IMR-90 (cell line): ENCODE results near the gene TMEM52. TPM values are rescaled to one million over a fixed set of nuclear protein-coding genes. Genes with fewer than 3 reads are reported as not detected.

Source experiments
- ATAC-seq: fragments of 200-7000 bp; cut with Tn5 transposase; 2 replicates; pipeline ENCODE4 v1.9.1; 2020; ENCODE audit warnings: low read depth, mild to moderate bottlenecking, moderate library complexity
- BruUV-seq: library from RNA; stranded (reverse); fragments of 400-500 nt; replicated peaks from 2 replicates; lab custom pipeline; 2021; lab: Mats Ljungman, UMichigan
- CTCF ChIA-PET: fragments of 300-600 bp; formaldehyde crosslinking; extraction: SDS; loops from one replicate; lab custom pipeline; 2021; ENCODE audit warnings: antibody characterized with exemption; lab: Yijun Ruan, JAX
- POLR2A ChIA-PET: fragments of 300-600 bp; sonication (Branson Sonifier 250); formaldehyde crosslinking; loops from one replicate; lab custom pipeline; 2022; ENCODE audit warnings: antibody characterized with exemption; ENCODE audit not compliant: unreplicated experiment; lab: Charles Lee
- DNase-seq: peaks from one replicate; pipeline ENCODE4 v3.0.0; 2013
- H2AFZ ChIP-seq: replicated peaks from 2 replicates; pipeline ENCODE3; 2013; ENCODE audit warnings: low read length, mild to moderate bottlenecking; ENCODE audit not compliant: poor library complexity
- H2AK5ac ChIP-seq: 2 replicates; pipeline ENCODE4 v1.6.1; 2013; ENCODE audit warnings: low read depth, low read length, inconsistent platforms
- H2AK9ac ChIP-seq: replicated peaks from 2 replicates; pipeline ENCODE3; 2013; ENCODE audit warnings: mild to moderate bottlenecking, low read depth, low read length, moderate library complexity; ENCODE audit not compliant: poor library complexity
- H2BK120ac ChIP-seq: 2 replicates; pipeline ENCODE4 v1.6.1; 2013; ENCODE audit warnings: low read depth, low read length, inconsistent platforms
- H2BK15ac ChIP-seq: 3 replicates; pipeline ENCODE4 v1.6.1; 2013; ENCODE audit warnings: low read depth, low read length, inconsistent platforms
- H2BK20ac ChIP-seq: 2 replicates; pipeline ENCODE4 v1.6.1; 2013; ENCODE audit warnings: low read depth, mild to moderate bottlenecking, inconsistent platforms, low read length, moderate library complexity
- H2BK5ac ChIP-seq: 2 replicates; pipeline ENCODE4 v1.6.1; 2013; ENCODE audit warnings: mild to moderate bottlenecking, low read depth, low read length, inconsistent platforms; ENCODE audit not compliant: poor library complexity, severe bottlenecking
- H3K14ac ChIP-seq: replicated peaks from 2 replicates; pipeline ENCODE4 v1.6.1; 2013; ENCODE audit warnings: low read depth, low read length, inconsistent platforms
- H3K18ac ChIP-seq: 2 replicates; pipeline ENCODE4 v1.6.1; 2013; ENCODE audit warnings: low read depth, low read length, control low read depth
- H3K23ac ChIP-seq: 2 replicates; pipeline ENCODE4 v1.6.1; 2013; ENCODE audit warnings: low read depth, low read length, inconsistent platforms
- H3K27ac ChIP-seq: 2 replicates; pipeline ENCODE4 v1.5.1; 2013; ENCODE audit warnings: mild to moderate bottlenecking, control low read depth, low read length; ENCODE audit not compliant: insufficient read depth
- H3K27me3 ChIP-seq: 2 replicates; pipeline ENCODE4 v1.6.1; 2013; ENCODE audit warnings: low read length; ENCODE audit not compliant: control insufficient read depth, insufficient read depth
- H3K36me3 ChIP-seq: 2 replicates; pipeline ENCODE4 v1.6.1; 2013; ENCODE audit warnings: low read length, mixed read lengths; ENCODE audit not compliant: control insufficient read depth, insufficient read depth
- H3K4ac ChIP-seq: 2 replicates; pipeline ENCODE4 v1.6.1; 2013; ENCODE audit warnings: low read depth, low read length, inconsistent platforms
- H3K4me1 ChIP-seq: 2 replicates; pipeline ENCODE4 v1.6.1; 2013; ENCODE audit warnings: low read length, mixed read lengths; ENCODE audit not compliant: control insufficient read depth, insufficient read depth
- H3K4me2 ChIP-seq: 2 replicates; pipeline ENCODE4 v1.6.1; 2013; ENCODE audit warnings: low read depth, mild to moderate bottlenecking, control low read depth, low read length, moderate library complexity
- H3K4me3 ChIP-seq: 2 replicates; pipeline ENCODE4 v1.5.1; 2013; ENCODE audit warnings: low read depth, mild to moderate bottlenecking, control low read depth, low read length, moderate library complexity; ENCODE audit not compliant: insufficient read depth
- H3K56ac ChIP-seq: 2 replicates; pipeline ENCODE4 v1.6.1; 2013; ENCODE audit warnings: low read length, inconsistent platforms; ENCODE audit not compliant: insufficient read depth; ENCODE audit errors: extremely low read depth
- H3K79me1 ChIP-seq, 2 experiments: 2 replicates each; pipeline ENCODE4 v1.6.1; 2013; ENCODE audit warnings: low read length in 2 of 2, inconsistent platforms in 1 of 2, low read depth in 1 of 2
- H3K9ac ChIP-seq: 2 replicates; pipeline ENCODE4 v1.6.1; 2013; ENCODE audit warnings: low read depth, low read length, control low read depth
- H3K9me1 ChIP-seq: 2 replicates; pipeline ENCODE4 v1.6.1; 2013; ENCODE audit warnings: low read length, inconsistent platforms; ENCODE audit not compliant: insufficient read depth
- H3K9me3 ChIP-seq: 2 replicates; pipeline ENCODE4 v1.6.1; 2013; ENCODE audit warnings: low read length; ENCODE audit not compliant: control insufficient read depth, insufficient read depth
- H4K20me1 ChIP-seq: 2 replicates; pipeline ENCODE4 v1.6.1; 2013; ENCODE audit warnings: low read length, inconsistent platforms; ENCODE audit not compliant: insufficient read depth
- H4K5ac ChIP-seq: 2 replicates; pipeline ENCODE4 v1.6.1; 2013; ENCODE audit warnings: mild to moderate bottlenecking, low read depth, low read length, control low read depth
- H4K8ac ChIP-seq, 2 experiments: 2 replicates each; pipeline ENCODE4 v1.6.1; 2013; ENCODE audit warnings: low read depth in 2 of 2, low read length in 2 of 2, control low read depth in 1 of 2, inconsistent platforms in 1 of 2
- H4K91ac ChIP-seq: 2 replicates; pipeline ENCODE4 v1.6.1; 2013; ENCODE audit warnings: low read depth, low read length, inconsistent platforms; ENCODE audit not compliant: insufficient read depth
- BHLHE40 ChIP-seq: fragments of 150-350 bp; IDR thresholded peaks from 2 replicates; pipeline ENCODE4 v1.6.1; 2016; ENCODE audit warnings: mild to moderate bottlenecking, low read depth, low read length
- CEBPB ChIP-seq: IDR thresholded peaks from 2 replicates; pipeline ENCODE4 v1.6.1; 2012; ENCODE audit warnings: low read depth, low read length, improper control_type of control experiment
- CHD1 ChIP-seq: IDR thresholded peaks from 2 replicates; pipeline ENCODE4 v1.6.1; 2012; ENCODE audit warnings: low read depth, low read length, improper control_type of control experiment
- MAFK ChIP-seq: IDR thresholded peaks from 2 replicates; pipeline ENCODE4 v1.6.1; 2012; ENCODE audit warnings: low read depth, low read length, improper control_type of control experiment
- MAZ ChIP-seq: IDR thresholded peaks from 2 replicates; pipeline ENCODE4 v1.6.1; 2012; ENCODE audit warnings: low read depth, mild to moderate bottlenecking, low read length, improper control_type of control experiment, moderate library complexity, borderline replicate concordance
- MXI1 ChIP-seq: IDR thresholded peaks from 2 replicates; pipeline ENCODE4 v1.6.1; 2012; ENCODE audit warnings: low read depth, mild to moderate bottlenecking, low read length, moderate library complexity, borderline replicate concordance
- NFE2L2 ChIP-seq: fragments of 150-350 bp; IDR thresholded peaks from 2 replicates; pipeline ENCODE4 v1.6.1; 2016; ENCODE audit warnings: low read depth, mild to moderate bottlenecking, low read length
- POLR2A ChIP-seq: IDR thresholded peaks from 2 replicates; pipeline ENCODE4 v1.6.1; 2012; ENCODE audit warnings: mild to moderate bottlenecking, low read depth, low read length
- RAD21 ChIP-seq: IDR thresholded peaks from 2 replicates; pipeline ENCODE4 v1.6.1; 2012; ENCODE audit warnings: low read length, improper control_type of control experiment
- RCOR1 ChIP-seq: IDR thresholded peaks from 2 replicates; pipeline ENCODE4 v1.6.1; 2012; ENCODE audit warnings: mild to moderate bottlenecking, low read length, improper control_type of control experiment; ENCODE audit not compliant: insufficient replicate concordance
- WGBS, 2 experiments: methylation state at CpG; one replicate each; pipeline versions ENCODE4 v1.1.5 to v1.1.7; 2013; ENCODE audit warnings: missing lambda C conversion rate in 2 of 2; ENCODE audit not compliant: insufficient read length in 1 of 2; ENCODE audit errors: extremely low coverage in 2 of 2; 5-methylcytosine and 5-hydroxymethylcytosine counted together
- dilution Hi-C: fragments of 300-500 bp; cut with HindIII; formaldehyde crosslinking; loops from one replicate; pipeline ENCODE4 v1.14.3; 2018; ENCODE audit warnings: low sequenced_read_pairs; ENCODE audit not compliant: unreplicated experiment
- in situ Hi-C: fragments of 300-500 bp; cut with MboI; formaldehyde crosslinking; loops from 3 replicates; pipeline ENCODE4 v1.14.3; 2019; ENCODE audit warnings: low sequenced_read_pairs, inconsistent platforms, mixed read lengths
- intact Hi-C: fragments of 100-400 bp; cut with micrococcal nuclease; formaldehyde crosslinking; loops from 2 replicates; pipeline ENCODE4 v1.10.0; 2022
- polyA plus RNA-seq, 3 experiments: library from polyadenylated mRNA; depleted of rRNA; stranded (reverse); fragments of >200 nt; gene quantifications; 2 replicates each; pipeline ENCODE4 v1.2.3, GENCODE V29; 2012; ENCODE audit warnings: low replicate concordance in 1 of 3
- total RNA-seq: library from RNA; depleted of rRNA; stranded (reverse); fragments of >200 nt; gene quantifications from 2 replicates; pipeline ENCODE4 v1.2.3, GENCODE V29; 2012
- TF ChIP-seq, protein P1 (sequence below): conservative IDR thresholded peaks from 2 replicates; pipeline ENCODE4 v1.5.1; 2012; ENCODE audit warnings: mild to moderate bottlenecking, low read depth, low read length, improper control_type of control experiment

The TMEM52 gene
- total and polyA plus RNA-seq, 2 of the 4 experiments (the other 2 are of a cell fraction) = 0.54 to 1.3 TPM

DNA sequence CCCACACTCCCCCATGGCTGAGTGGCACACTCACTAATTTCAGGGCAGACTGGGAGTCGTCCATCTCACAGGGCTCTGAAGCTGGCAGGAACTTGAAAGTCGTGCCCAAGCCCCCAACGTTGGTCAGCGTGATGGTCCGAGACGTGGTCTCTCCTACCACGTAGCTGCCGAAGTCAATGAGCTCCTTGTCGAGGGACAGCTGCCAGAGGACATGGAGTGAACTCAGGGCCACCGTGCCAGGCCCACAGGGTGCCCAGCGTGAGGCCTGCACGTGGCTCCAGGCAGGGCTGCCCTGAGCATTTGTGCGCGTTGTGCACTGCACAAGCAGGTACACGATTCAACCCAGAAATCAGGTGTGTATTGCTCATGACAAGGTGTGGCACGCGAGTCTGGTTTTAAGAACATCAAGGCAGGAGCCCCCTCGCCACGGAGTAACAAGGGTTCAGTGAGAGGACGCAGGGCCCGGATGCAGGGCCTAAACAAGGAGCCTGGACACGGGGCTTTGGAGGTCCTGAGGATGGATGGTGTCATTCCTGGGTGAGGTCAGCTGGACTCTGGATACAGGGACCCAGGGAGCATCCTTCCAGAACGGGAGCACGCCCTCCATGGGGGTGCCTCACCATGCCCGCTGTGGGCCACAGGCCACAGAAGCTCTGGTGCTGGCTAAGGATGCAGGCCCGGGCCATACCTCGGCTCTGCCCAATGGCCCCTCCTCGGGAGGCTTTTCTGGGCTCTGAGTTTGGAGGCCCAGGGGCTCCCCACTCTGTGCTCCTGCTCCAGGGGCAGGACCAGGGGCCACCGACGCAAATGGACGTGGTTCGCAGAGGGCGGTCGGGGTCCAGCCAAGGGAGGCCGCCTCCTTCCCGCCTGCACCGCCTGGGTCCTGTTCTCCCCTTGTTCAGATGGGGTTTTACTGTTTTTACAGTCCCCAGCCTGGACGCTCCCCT lies 37.8 kb upstream of the TMEM52 start:
- 71% methylated on average over 22 of the region's 38 CpGs; no CpG with 5 or more reads in 1 of the 2 experiments for WGBS, 2 experiments
- POLR2A ChIA-PET = no interaction called here

More for the DNA sequence above, 37.8 kb upstream of the TMEM52 start:
- H2BK20ac ChIP-seq = no peak overlapping the region
- H3K9ac ChIP-seq = no peak overlapping the region
- no peak overlapping the region for H3K18ac ChIP-seq
- no peak overlapping the region for H3K4ac ChIP-seq
- no peak overlapping the region for H3K27ac ChIP-seq
- no peak overlapping the region for H2BK120ac ChIP-seq
- H2AFZ ChIP-seq = no peak overlapping the region
- no peak overlapping the region for H4K5ac ChIP-seq
- TF ChIP-seq, protein P1, sequence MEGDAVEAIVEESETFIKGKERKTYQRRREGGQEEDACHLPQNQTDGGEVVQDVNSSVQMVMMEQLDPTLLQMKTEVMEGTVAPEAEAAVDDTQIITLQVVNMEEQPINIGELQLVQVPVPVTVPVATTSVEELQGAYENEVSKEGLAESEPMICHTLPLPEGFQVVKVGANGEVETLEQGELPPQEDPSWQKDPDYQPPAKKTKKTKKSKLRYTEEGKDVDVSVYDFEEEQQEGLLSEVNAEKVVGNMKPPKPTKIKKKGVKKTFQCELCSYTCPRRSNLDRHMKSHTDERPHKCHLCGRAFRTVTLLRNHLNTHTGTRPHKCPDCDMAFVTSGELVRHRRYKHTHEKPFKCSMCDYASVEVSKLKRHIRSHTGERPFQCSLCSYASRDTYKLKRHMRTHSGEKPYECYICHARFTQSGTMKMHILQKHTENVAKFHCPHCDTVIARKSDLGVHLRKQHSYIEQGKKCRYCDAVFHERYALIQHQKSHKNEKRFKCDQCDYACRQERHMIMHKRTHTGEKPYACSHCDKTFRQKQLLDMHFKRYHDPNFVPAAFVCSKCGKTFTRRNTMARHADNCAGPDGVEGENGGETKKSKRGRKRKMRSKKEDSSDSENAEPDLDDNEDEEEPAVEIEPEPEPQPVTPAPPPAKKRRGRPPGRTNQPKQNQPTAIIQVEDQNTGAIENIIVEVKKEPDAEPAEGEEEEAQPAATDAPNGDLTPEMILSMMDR = no peak
- no peak for TF ChIP-seq CHD1
- no peak for TF ChIP-seq MAFK
- no peak for TF ChIP-seq NFE2L2
- TF ChIP-seq CEBPB = no peak
- TF ChIP-seq RAD21 = no peak
- no peak for TF ChIP-seq MXI1
- no peak for TF ChIP-seq POLR2A
- no peak for TF ChIP-seq MAZ
- no peak for TF ChIP-seq BHLHE40
- TF ChIP-seq RCOR1 = no peak
- no TSS peak for BruUV-seq
- in situ Hi-C loops = loop anchor here (10.0 to 25.0 kb wide), 2 partner anchors 88 to 405 kb away; no protein-coding TSS in a partner anchor
- no peak overlapping the region for H4K91ac ChIP-seq
- dilution Hi-C loops = no loop called here
- H3K4me3 ChIP-seq = no peak overlapping the region
- no peak overlapping the region for H3K14ac ChIP-seq
- H3K36me3 ChIP-seq = no peaks in the 10 kb centered on the region
- intact Hi-C loops = no loop called here
- CTCF ChIA-PET = no interaction called here
- H2AK5ac ChIP-seq = no peak overlapping the region
- H4K20me1 ChIP-seq = no peaks in the 10 kb centered on the region
- H3K27me3 ChIP-seq = peaks cover 39% of the 10 kb centered on the region
- H3K9me1 ChIP-seq = no peaks in the 10 kb centered on the region
- H2BK5ac ChIP-seq = no peak overlapping the region
- H3K79me1 ChIP-seq = no peaks in the 10 kb centered on the region
- DNase-seq = no peak
- H3K56ac ChIP-seq = no peak overlapping the region
- ATAC-seq = no peak
- H3K9me3 ChIP-seq = no peaks in the 10 kb centered on the region
- no peak overlapping the region for H4K8ac ChIP-seq
- H2AK9ac ChIP-seq = no peak overlapping the region
- peaks cover 2% of the 10 kb centered on the region; the same call in 1 of the 2 replicates for H3K4me1 ChIP-seq
- H3K4me2 ChIP-seq = no peak overlapping the region
- H3K23ac ChIP-seq = no peak overlapping the region
- H2BK15ac ChIP-seq = no peak overlapping the region
